ENCODE data around the gene MYL5.
A peak's percentile ranks its signal among the peaks of the same experiment; 100 is the strongest.

DNA sequence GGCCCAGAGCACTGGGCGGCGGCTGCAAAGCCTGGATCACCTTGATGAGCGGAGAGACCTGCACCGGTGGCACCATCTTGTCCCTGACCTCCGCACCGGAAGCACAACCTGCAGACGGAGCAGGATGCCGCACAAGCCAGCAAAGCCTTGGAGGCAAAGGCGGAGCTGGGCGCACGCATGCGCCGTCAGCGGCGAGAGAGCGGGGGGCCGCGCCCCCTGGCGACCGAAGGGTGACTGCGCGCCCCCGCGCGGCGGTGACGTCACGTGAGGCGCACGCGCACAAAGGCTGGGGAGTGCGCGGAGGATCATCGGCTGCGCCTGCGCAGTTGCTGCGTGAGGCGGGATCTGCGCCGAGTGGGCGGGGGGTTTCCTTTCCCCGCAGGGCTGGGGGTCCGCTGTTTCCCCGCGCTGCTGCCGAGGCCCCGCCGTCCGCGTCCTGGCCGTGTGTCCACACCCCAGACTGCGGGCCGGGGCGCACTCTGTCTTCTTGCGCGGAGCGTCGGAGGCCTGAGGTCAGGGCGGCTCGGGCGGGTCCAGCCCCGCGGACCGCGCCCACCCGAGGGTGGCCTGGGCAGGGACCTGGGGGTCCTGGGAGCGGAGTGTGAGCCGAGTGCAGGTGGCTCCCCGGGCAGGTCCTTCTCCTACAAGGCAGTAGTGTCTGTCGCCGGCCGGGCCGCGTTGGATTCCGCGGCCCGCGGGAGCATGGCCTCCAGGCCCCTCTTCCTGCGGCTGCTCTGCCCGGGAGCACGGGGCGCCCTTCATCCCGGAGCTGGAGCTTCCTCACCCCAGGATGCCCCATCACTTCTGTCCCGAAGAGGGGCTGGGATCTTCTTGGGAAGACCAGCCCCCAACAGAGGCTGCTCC, at the start of gene MYL5, which contains the start of gene ATP5ME:
- TF ChIP-seq POLR2AphosphoS5 (IDR thresholded peaks at IDR 0.05) (peak; percentile 88 to 91), POLR2A (IDR thresholded peaks at IDR 0.05) (peak; percentile 23 to 91 (median 82))
- TF ChIP-seq, protein P1, sequence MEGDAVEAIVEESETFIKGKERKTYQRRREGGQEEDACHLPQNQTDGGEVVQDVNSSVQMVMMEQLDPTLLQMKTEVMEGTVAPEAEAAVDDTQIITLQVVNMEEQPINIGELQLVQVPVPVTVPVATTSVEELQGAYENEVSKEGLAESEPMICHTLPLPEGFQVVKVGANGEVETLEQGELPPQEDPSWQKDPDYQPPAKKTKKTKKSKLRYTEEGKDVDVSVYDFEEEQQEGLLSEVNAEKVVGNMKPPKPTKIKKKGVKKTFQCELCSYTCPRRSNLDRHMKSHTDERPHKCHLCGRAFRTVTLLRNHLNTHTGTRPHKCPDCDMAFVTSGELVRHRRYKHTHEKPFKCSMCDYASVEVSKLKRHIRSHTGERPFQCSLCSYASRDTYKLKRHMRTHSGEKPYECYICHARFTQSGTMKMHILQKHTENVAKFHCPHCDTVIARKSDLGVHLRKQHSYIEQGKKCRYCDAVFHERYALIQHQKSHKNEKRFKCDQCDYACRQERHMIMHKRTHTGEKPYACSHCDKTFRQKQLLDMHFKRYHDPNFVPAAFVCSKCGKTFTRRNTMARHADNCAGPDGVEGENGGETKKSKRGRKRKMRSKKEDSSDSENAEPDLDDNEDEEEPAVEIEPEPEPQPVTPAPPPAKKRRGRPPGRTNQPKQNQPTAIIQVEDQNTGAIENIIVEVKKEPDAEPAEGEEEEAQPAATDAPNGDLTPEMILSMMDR (IDR thresholded peaks at IDR 0.05): peak; percentile 80 to 100 (median 98)
